Right atrium auricular region (tissue), 2 donors: ENCODE results near the gene HDAC5. TPM values are rescaled to one million over a fixed set of nuclear protein-coding genes. Genes with fewer than 3 reads are reported as not detected.

Experiments
- DNase-seq: peaks from one replicate; pipeline ENCODE4 v3.0.0-alpha.2; 2019; ENCODE audit warnings: low spot score
- H3K27ac ChIP-seq, 2 donors: fragments of 200-600 bp; sonication (generic); 1 replicate in 1 of 2; 2 replicates in 1 of 2; pipeline ENCODE4 v1.5.1; 2016 to 2019
- H3K27me3 ChIP-seq, 2 donors: fragments of 200-600 bp; sonication (generic); one replicate each; pipeline versions ENCODE4 v1.5.1 to v1.6.0; 2017 to 2019
- H3K36me3 ChIP-seq: fragments of 200-600 bp; sonication (generic); one replicate; pipeline ENCODE4 v1.5.1; 2016
- H3K4me1 ChIP-seq, 2 donors: fragments of 200-600 bp; sonication (generic); one replicate each; pipeline versions ENCODE4 v1.5.1 to v1.6.0; 2017 to 2019
- H3K4me3 ChIP-seq, 2 donors: fragments of 200-600 bp; sonication (generic); 1 replicate in 1 of 2; 2 replicates in 1 of 2; pipeline ENCODE4 v1.5.1; 2017 to 2019; ENCODE audit warnings: mild to moderate bottlenecking in 1 of 2, moderate library complexity in 1 of 2
- H3K9me3 ChIP-seq, 2 donors: fragments of 200-600 bp; sonication (generic); one replicate each; pipeline ENCODE4 v1.5.1; 2019
- CTCF ChIP-seq, 2 donors: fragments of 200-600 bp; sonication (generic); IDR thresholded peaks; one replicate each; pipeline ENCODE4 v1.5.1; 2019; ENCODE audit warnings: antibody characterized with exemption in 2 of 2
- total RNA-seq, 2 donors: library from RNA; depleted of rRNA; stranded (reverse); fragments of >200 nt; gene quantifications; one replicate each; pipeline ENCODE4 v1.1.0, GENCODE V29; 2016

Gene HDAC5
- total RNA-seq, 2 donors from 2014 or later = 80.0 to 138 TPM

DNA sequence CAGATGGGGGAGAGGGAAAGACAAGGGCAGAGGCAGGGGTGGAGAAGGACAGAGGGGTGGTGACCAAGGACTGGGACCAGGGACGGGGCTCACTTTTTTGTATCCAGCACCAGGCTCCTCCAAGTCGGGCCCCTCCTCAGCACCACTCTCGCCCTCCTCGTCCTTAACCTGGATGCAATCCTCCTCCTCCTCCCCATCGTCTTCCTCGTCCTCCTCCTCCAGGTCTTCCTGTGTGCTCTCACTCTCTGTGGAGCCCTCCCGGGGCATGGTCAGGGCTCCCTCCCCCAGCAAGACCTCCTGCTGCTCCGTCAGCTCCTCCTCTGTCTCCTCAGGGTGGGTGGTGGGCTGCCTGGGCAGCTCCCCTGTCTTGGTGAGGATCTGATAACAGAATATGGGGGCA lies 36.1 kb downstream of the HDAC5 start:
- no peaks in the 10 kb centered on the region for H3K4me1 ChIP-seq
- H3K9me3 ChIP-seq = no peaks in the 10 kb centered on the region
- DNase-seq = no peak
- no peaks in the 10 kb centered on the region for H3K27me3 ChIP-seq
- TF ChIP-seq CTCF (IDR thresholded peaks at IDR 0.05) = no peak
- no peak overlapping the region for H3K4me3 ChIP-seq
- peaks cover 91% of the 10 kb centered on the region for H3K36me3 ChIP-seq
- H3K27ac ChIP-seq = peak overlapping the region in 1 of 2 donors; percentile 16

GRCh38 chr17:44086364-44087311 lies 36.8 kb downstream of the HDAC5 start:
- H3K27ac ChIP-seq = peak overlapping the region; percentile 22 to 57

DNA sequence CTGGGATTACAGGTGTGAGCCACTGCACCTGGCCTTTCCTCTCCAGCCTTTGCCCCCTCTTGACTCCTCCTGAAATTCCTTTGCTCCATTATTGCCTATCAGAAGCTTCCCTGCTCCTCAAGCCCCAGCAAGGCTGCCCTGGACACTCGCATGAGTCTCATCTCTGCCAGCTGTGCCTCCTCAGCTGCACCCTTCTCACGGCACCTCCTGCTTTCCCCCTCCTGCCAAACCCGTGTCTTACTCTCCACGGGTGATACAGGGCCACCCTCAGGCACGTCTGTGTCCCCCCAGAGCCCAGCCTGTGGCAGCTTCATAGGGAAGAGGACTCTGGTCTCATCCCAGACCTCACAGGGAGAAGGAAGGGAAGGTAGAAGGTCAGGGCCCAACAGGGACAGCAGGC lies 37.5 kb downstream of the HDAC5 start:
- Histone ChIP-seq H3K27me3 (no peaks in the 10 kb centered on the region), H3K4me1 (no peaks in the 10 kb centered on the region), H3K27ac (peak overlapping the region; percentile 22 to 57), H3K4me3 (no peak overlapping the region), H3K9me3 (no peaks in the 10 kb centered on the region), H3K36me3 (peaks cover 90% of the 10 kb centered on the region)
- DNase-seq = no peak
- no peak for TF ChIP-seq CTCF (IDR thresholded peaks at IDR 0.05)

More at GRCh38 chr17:44086364-44087311, 36.8 kb downstream of the HDAC5 start:
- no peak for TF ChIP-seq CTCF (IDR thresholded peaks at IDR 0.05)
- Histone ChIP-seq H3K4me1 (no peaks in the 10 kb centered on the region), H3K4me3 (no peak overlapping the region), H3K36me3 (peaks cover 91% of the 10 kb centered on the region), H3K9me3 (no peaks in the 10 kb centered on the region), H3K27me3 (no peaks in the 10 kb centered on the region)
- no peak for DNase-seq

- Histone ChIP-seq H3K36me3 (peaks cover 90% of the 10 kb centered on the region), H3K9me3 (no peaks in the 10 kb centered on the region), H3K27me3 (no peaks in the 10 kb centered on the region), H3K4me3 (no peak overlapping the region), H3K4me1 (no peaks in the 10 kb centered on the region), H3K27ac (no peak overlapping the region)
- DNase-seq = no peak
- no peak for TF ChIP-seq CTCF (IDR thresholded peaks at IDR 0.05)
Observed at GRCh38 chr17:44084921-44085320, 38.5 kb downstream of the HDAC5 start.

DNA sequence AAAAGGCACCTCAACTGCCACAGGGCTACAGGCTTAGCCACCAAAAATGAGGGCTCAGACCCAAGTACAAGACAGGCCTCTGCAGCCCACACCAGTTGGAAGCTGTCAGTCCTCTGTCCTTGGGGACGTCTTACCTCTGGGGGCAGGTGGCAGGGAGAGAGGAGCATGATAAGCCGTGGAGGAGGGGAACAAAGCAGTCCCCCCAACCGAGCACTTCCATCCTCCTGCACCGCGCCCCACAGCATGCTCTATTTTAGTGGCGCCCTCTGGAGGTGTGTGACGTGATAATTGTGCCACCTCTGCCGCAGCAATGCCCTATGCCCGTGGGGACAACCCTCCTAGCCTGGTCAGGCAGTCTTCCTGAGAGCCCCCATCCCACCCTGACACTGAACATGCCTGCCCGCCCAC lies 39.3 kb downstream of the HDAC5 start:
- peak in 1 of 2 donors; percentile 31 for TF ChIP-seq CTCF (IDR thresholded peaks at IDR 0.05)
- H3K4me3 ChIP-seq = no peak overlapping the region
- DNase-seq = no peak
- peak overlapping the region in 1 of 2 donors; percentile 10 for H3K27ac ChIP-seq
- H3K36me3 ChIP-seq = peaks cover 90% of the 10 kb centered on the region
- H3K27me3 ChIP-seq = no peaks in the 10 kb centered on the region
- no peaks in the 10 kb centered on the region for H3K4me1 ChIP-seq
- no peaks in the 10 kb centered on the region for H3K9me3 ChIP-seq
